VCaP (cell line): ENCODE data around the gene ZBTB20.

Experiments used
- H3K27ac ChIP-seq: fragments of 450-650 bp; 2 replicates; pipeline ENCODE4 v1.5.1; 2017
- CTCF ChIP-seq: fragments of 450-650 bp; conservative IDR thresholded peaks from 2 replicates; pipeline ENCODE4 v1.5.1; 2017; ENCODE audit warnings: mild to moderate bottlenecking, moderate library complexity

Gene ZBTB20

GRCh38 chr3:114939920-114940319 lies 207.2 kb downstream of the ZBTB20 start:
- TF ChIP-seq CTCF: no peak
- no peak overlapping the region for H3K27ac ChIP-seq

- no peak for TF ChIP-seq CTCF
- no peak overlapping the region for H3K27ac ChIP-seq
These were observed 213.7 kb downstream of the ZBTB20 start for GRCh38 chr3:114933407-114933806.

GRCh38 chr3:114929971-114930732 lies 216.9 kb downstream of the ZBTB20 start:
- no peak overlapping the region for H3K27ac ChIP-seq
- no peak for TF ChIP-seq CTCF

GRCh38 chr3:114928989-114929640 lies 218.0 kb downstream of the ZBTB20 start:
- no peak overlapping the region for H3K27ac ChIP-seq
- TF ChIP-seq CTCF: no peak

- H3K27ac ChIP-seq: no peak overlapping the region
- TF ChIP-seq CTCF: no peak
These were observed 242.5 kb downstream of the ZBTB20 start for GRCh38 chr3:114904633-114905032.

- peak overlapping the region; percentile 72 for H3K27ac ChIP-seq
- no peak for TF ChIP-seq CTCF
These were observed 243.9 kb downstream of the ZBTB20 start for GRCh38 chr3:114903213-114903612.

- TF ChIP-seq CTCF: no peak
- peak overlapping the region; percentile 72 for H3K27ac ChIP-seq
These were observed 244.4 kb downstream of the ZBTB20 start for GRCh38 chr3:114902691-114903101.
